Body of pancreas (tissue), 4 donors: ENCODE measurements around the gene POLD2. TPM values are rescaled to one million over a fixed set of nuclear protein-coding genes. Genes with fewer than 3 reads are reported as not detected.

ENCODE experiments used
- ATAC-seq: fragments of 150-250 bp; one replicate; pipeline ENCODE4 v1.9.1; 2016
- DNase-seq, 4 donors: peaks; one replicate each; pipeline ENCODE4 v3.0.0-alpha.2; 2019
- H3K27ac ChIP-seq, 4 donors: fragments of 200-600 bp; sonication (generic); 1 replicate in 3 of 4; 2 replicates in 1 of 4; pipeline versions ENCODE4 v1.5.1 to v1.6.1; 2016 to 2019; ENCODE audit warnings: mild to moderate bottlenecking in 1 of 4, mixed read lengths in 1 of 4, moderate library complexity in 1 of 4
- H3K27me3 ChIP-seq, 2 donors: fragments of 200-600 bp; sonication (generic); one replicate each; pipeline ENCODE4 v1.6.0; 2016; ENCODE audit warnings: mild to moderate bottlenecking in 1 of 2
- H3K36me3 ChIP-seq, 2 donors: fragments of 200-600 bp; sonication (generic); replicated peaks in 1 of 2; 2 replicates each; pipeline ENCODE4 v1.5.1; 2016; ENCODE audit warnings: low read depth in 2 of 2; ENCODE audit not compliant: insufficient read depth in 1 of 2
- H3K4me1 ChIP-seq: fragments of 200-600 bp; sonication (generic); one replicate; pipeline ENCODE4 v1.6.0; 2016
- H3K4me3 ChIP-seq, 2 donors: fragments of 200-600 bp; sonication (generic); 1 replicate in 1 of 2; 2 replicates in 1 of 2; pipeline ENCODE4 v1.5.1; 2016 to 2019
- H3K9me3 ChIP-seq, 3 donors: fragments of 200-600 bp; sonication (generic); 1 replicate in 2 of 3; 2 replicates in 1 of 3; pipeline ENCODE4 v1.5.1; 2016
- POLR2A ChIP-seq, 3 donors: fragments of 450-650 bp; IDR thresholded peaks; one replicate each; pipeline ENCODE4 v1.6.1; 2016; ENCODE audit warnings: antibody characterized with exemption in 3 of 3, mild to moderate bottlenecking in 2 of 3
- WGBS, 2 donors: methylation state at CpG; one replicate each; pipeline ENCODE4 v1.1.5; 2017; 5-methylcytosine and 5-hydroxymethylcytosine counted together
- intact Hi-C: fragments of 100-400 bp; cut with DNase I; formaldehyde crosslinking; loops from one replicate; pipeline ENCODE4 v1.15.1; 2023
- total RNA-seq, 2 donors: library from RNA; depleted of rRNA; stranded (reverse); fragments of >200 nt; gene quantifications; one replicate each; pipeline ENCODE4 v1.1.0, GENCODE V29; 2016
- TF ChIP-seq, protein P1 (sequence below), 7 experiments: fragments of 450-650 bp in 4 of 7; fragments of 200-600 bp in 3 of 7; sonication (generic) in 3 of 7; IDR thresholded peaks; one replicate each; pipeline ENCODE4 v1.5.1; 2016 to 2019; ENCODE audit warnings: antibody characterized with exemption in 7 of 7

POLD2 gene
- total RNA-seq, 2 donors from 2014 or later: 32.7 to 64.6 TPM

GRCh38 chr7:44159824-44160630, 36.7 kb upstream of the POLD2 start:
- H3K27ac ChIP-seq: no peak overlapping the region
- intact Hi-C loops: no loop called here
- no peak for TF ChIP-seq POLR2A (IDR thresholded peaks at IDR 0.05)
- TF ChIP-seq, protein P1, sequence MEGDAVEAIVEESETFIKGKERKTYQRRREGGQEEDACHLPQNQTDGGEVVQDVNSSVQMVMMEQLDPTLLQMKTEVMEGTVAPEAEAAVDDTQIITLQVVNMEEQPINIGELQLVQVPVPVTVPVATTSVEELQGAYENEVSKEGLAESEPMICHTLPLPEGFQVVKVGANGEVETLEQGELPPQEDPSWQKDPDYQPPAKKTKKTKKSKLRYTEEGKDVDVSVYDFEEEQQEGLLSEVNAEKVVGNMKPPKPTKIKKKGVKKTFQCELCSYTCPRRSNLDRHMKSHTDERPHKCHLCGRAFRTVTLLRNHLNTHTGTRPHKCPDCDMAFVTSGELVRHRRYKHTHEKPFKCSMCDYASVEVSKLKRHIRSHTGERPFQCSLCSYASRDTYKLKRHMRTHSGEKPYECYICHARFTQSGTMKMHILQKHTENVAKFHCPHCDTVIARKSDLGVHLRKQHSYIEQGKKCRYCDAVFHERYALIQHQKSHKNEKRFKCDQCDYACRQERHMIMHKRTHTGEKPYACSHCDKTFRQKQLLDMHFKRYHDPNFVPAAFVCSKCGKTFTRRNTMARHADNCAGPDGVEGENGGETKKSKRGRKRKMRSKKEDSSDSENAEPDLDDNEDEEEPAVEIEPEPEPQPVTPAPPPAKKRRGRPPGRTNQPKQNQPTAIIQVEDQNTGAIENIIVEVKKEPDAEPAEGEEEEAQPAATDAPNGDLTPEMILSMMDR (IDR thresholded peaks at IDR 0.05): no peak
- H3K4me1 ChIP-seq: no peaks in the 10 kb centered on the region
- H3K4me3 ChIP-seq: no peak overlapping the region
- WGBS, 2 donors: 75 to 89% methylated on average over 4 to 5 of the region's 5 CpGs
- H3K27me3 ChIP-seq: no peaks in the 10 kb centered on the region
- no peak for ATAC-seq
- DNase-seq: no peak
- H3K9me3 ChIP-seq: no peaks in the 10 kb centered on the region
- no peaks in the 10 kb centered on the region for H3K36me3 ChIP-seq

GRCh38 chr7:44158873-44159631, 35.7 kb upstream of the POLD2 start:
- no peak overlapping the region for H3K4me3 ChIP-seq
- TF ChIP-seq POLR2A (IDR thresholded peaks at IDR 0.05): no peak
- TF ChIP-seq, protein P1 (IDR thresholded peaks at IDR 0.05): no peak
- H3K27me3 ChIP-seq: no peaks in the 10 kb centered on the region
- intact Hi-C loops: no loop called here
- H3K9me3 ChIP-seq: no peaks in the 10 kb centered on the region
- no peaks in the 10 kb centered on the region for H3K36me3 ChIP-seq
- H3K4me1 ChIP-seq: no peaks in the 10 kb centered on the region
- ATAC-seq: no peak
- WGBS, 2 donors: 88 to 91% methylated on average over 5 to 12 of the region's 12 CpGs
- no peak overlapping the region for H3K27ac ChIP-seq
- DNase-seq: no peak

GRCh38 chr7:44158096-44158872, 34.9 kb upstream of the POLD2 start:
- no peaks in the 10 kb centered on the region for H3K4me1 ChIP-seq
- no peak for ATAC-seq
- no peak for TF ChIP-seq POLR2A (IDR thresholded peaks at IDR 0.05)
- TF ChIP-seq, protein P1 (IDR thresholded peaks at IDR 0.05): no peak
- no peaks in the 10 kb centered on the region for H3K36me3 ChIP-seq
- H3K27ac ChIP-seq: no peak overlapping the region
- 65 to 67% methylated on average over 7 to 10 of the region's 10 CpGs for WGBS, 2 donors
- H3K4me3 ChIP-seq: no peak overlapping the region
- no peaks in the 10 kb centered on the region for H3K27me3 ChIP-seq
- intact Hi-C loops: no loop called here
- H3K9me3 ChIP-seq: no peaks in the 10 kb centered on the region
- DNase-seq: no peak

GRCh38 chr7:44157116-44158080, 34.0 kb upstream of the POLD2 start:
- no peaks in the 10 kb centered on the region for H3K27me3 ChIP-seq
- ATAC-seq: no peak
- no peak overlapping the region for H3K27ac ChIP-seq
- H3K4me3 ChIP-seq: no peak overlapping the region
- H3K4me1 ChIP-seq: no peaks in the 10 kb centered on the region
- no peaks in the 10 kb centered on the region for H3K9me3 ChIP-seq
- intact Hi-C loops: no loop called here
- no peaks in the 10 kb centered on the region for H3K36me3 ChIP-seq
- 77 to 86% methylated on average over 11 to 14 of the region's 15 CpGs for WGBS, 2 donors
- no peak for TF ChIP-seq POLR2A (IDR thresholded peaks at IDR 0.05)
- TF ChIP-seq, protein P1 (IDR thresholded peaks at IDR 0.05): no peak
- no peak for DNase-seq
